ENCODE measurements around the gene FOXP1. TPM values are rescaled to one million over a fixed set of nuclear protein-coding genes. Genes with fewer than 3 reads are reported as not detected.

The FOXP1 gene
- total RNA-seq, 1 donor from 2014 or later: 71.3 TPM

- Mint-ChIP-seq H3K4me1 (ENCODE audit: unreplicated experiment) (no peaks in the 10 kb centered on the region), H3K36me3 (ENCODE audit: low read depth, unreplicated experiment) (peaks cover 4% of the 10 kb centered on the region), H3K27me3 (ENCODE audit: unreplicated experiment) (no peaks in the 10 kb centered on the region), H3K4me3 (ENCODE audit: unreplicated experiment) (no peak overlapping the region), H3K9me3 (ENCODE audit: unreplicated experiment) (no peaks in the 10 kb centered on the region), H3K27ac (ENCODE audit: unreplicated experiment) (no peak overlapping the region)
- no peak for DNase-seq (ENCODE audit: low spot score)
- TF ChIP-seq CTCF (IDR thresholded peaks at IDR 0.05; ENCODE audit: unreplicated experiment): no peak
These were observed 311.9 kb downstream of the FOXP1 start for GRCh38 chr3:71271596-71271995.

- no peak overlapping the region for H3K27ac Mint-ChIP-seq (ENCODE audit: unreplicated experiment)
- H3K9me3 Mint-ChIP-seq (ENCODE audit: unreplicated experiment): no peaks in the 10 kb centered on the region
- peaks cover 4% of the 10 kb centered on the region for H3K27me3 Mint-ChIP-seq (ENCODE audit: unreplicated experiment)
- H3K4me1 Mint-ChIP-seq (ENCODE audit: unreplicated experiment): no peaks in the 10 kb centered on the region
- H3K4me3 Mint-ChIP-seq (ENCODE audit: unreplicated experiment): no peak overlapping the region
- peaks cover 4% of the 10 kb centered on the region for H3K36me3 Mint-ChIP-seq (ENCODE audit: low read depth, unreplicated experiment)
- TF ChIP-seq CTCF (IDR thresholded peaks at IDR 0.05; ENCODE audit: unreplicated experiment): no peak
- DNase-seq (ENCODE audit: low spot score): no peak
These were observed 313.6 kb downstream of the FOXP1 start for GRCh38 chr3:71269906-71270305.

- no peak for TF ChIP-seq CTCF (IDR thresholded peaks at IDR 0.05; ENCODE audit: unreplicated experiment)
- Mint-ChIP-seq H3K9me3 (ENCODE audit: unreplicated experiment) (no peaks in the 10 kb centered on the region), H3K36me3 (ENCODE audit: low read depth, unreplicated experiment) (peaks cover 3% of the 10 kb centered on the region), H3K4me3 (ENCODE audit: unreplicated experiment) (no peak overlapping the region), H3K4me1 (ENCODE audit: unreplicated experiment) (no peaks in the 10 kb centered on the region), H3K27ac (ENCODE audit: unreplicated experiment) (no peak overlapping the region), H3K27me3 (ENCODE audit: unreplicated experiment) (peaks cover 4% of the 10 kb centered on the region)
- DNase-seq (ENCODE audit: low spot score): no peak
These were observed 315.0 kb downstream of the FOXP1 start for GRCh38 chr3:71268462-71268999.

GRCh38 chr3:71266875-71267274, 316.7 kb downstream of the FOXP1 start:
- Mint-ChIP-seq H3K4me1 (ENCODE audit: unreplicated experiment) (no peaks in the 10 kb centered on the region), H3K4me3 (ENCODE audit: unreplicated experiment) (no peak overlapping the region)

More at GRCh38 chr3:71266875-71267274, 316.7 kb downstream of the FOXP1 start:
- Mint-ChIP-seq H3K27me3 (ENCODE audit: unreplicated experiment) (peaks cover 4% of the 10 kb centered on the region), H3K9me3 (ENCODE audit: unreplicated experiment) (no peaks in the 10 kb centered on the region), H3K27ac (ENCODE audit: unreplicated experiment) (no peak overlapping the region), H3K36me3 (ENCODE audit: low read depth, unreplicated experiment) (no peaks in the 10 kb centered on the region)
- TF ChIP-seq CTCF (IDR thresholded peaks at IDR 0.05; ENCODE audit: unreplicated experiment): no peak
- no peak for DNase-seq (ENCODE audit: low spot score)
